ENCODE measurements around the gene CLIC3.

CLIC3 gene

DNA sequence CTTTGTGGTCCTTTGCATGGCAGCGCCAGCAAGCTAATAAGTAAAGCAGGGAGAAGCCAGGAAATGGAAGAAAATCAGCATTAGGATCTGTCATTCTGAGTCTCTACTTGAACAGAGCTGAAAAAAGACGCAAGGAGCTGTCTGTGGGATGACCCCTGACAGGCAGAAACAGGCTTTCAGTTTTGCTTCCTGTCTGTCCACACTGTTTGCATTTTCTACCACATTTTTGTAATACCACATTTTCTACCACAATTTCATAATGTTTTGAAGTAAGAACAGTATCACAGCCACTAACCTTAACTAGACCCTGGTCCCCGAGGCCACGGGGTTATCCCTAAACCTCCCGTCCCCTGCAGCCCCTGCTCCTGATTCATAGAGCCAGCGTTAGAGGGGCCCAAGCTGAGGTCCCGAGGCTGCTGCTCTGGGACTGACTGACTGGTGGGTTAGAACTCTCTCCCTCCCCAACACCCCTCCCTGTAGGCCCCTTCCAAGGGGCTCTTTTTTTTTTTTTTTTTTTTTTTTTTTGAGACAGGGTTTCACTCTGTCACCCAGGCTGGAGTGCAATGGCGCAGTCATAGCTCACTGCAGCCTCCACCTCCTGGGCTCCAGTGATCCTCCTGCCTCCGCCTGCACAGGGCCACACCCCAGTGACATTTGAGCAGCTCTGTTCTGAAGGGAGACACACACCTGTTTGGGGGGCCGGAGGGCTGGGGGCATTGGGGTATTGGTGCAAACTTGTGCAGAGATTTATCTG is 4.0 kb upstream of the CLIC3 start:
- DNase-seq (ENCODE audit: low spot score) = no peak

DNA sequence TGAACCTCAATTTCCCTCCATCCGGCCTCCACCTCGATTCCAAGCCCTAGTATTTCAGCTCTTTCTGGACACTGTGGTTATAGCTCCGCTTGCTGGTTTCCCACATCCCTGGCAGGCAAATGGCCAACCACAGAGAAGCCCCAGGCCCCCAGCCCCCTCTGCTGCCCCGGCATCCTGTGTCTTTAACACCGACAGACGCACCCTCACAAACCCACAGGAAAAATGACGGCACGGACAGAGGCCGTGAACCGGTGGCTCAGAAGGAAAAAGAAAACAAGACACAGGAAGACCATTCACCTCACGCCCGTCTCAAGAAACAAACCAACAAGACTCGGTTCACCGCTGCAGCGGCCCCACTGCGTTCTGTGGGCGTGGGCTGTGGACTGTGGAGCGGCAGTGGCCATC is 1.5 kb upstream of the CLIC3 start:
- DNase-seq (ENCODE audit: low spot score) = no peak

GRCh38 chr9:136997371-136997770 is 1.0 kb upstream of the CLIC3 start:
- DNase-seq (ENCODE audit: low spot score) = no peak

- no peak for DNase-seq (ENCODE audit: low spot score)
Measured at GRCh38 chr9:136995772-136996311, 526 bp downstream of the CLIC3 start.

GRCh38 chr9:136995362-136995761 is 1.0 kb downstream of the CLIC3 start:
- DNase-seq (ENCODE audit: low spot score) = no peak

DNA sequence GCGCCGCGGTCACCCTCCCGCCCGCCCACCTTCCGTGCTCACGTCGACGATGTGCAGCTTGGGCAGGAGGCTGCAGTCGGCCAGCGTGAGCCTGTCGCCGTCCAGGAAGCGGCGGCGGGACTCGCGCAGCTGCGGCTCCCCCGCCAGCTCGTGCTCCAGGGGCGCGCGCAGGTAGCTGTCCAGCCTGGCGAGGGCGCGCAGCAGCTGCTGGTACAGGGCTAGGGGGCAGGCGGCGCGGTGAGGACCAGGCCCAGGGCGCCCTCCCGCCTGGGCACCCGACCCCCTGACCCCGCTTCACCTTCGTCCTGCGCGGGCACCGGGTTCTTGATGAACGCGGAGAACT is 1.5 kb downstream of the CLIC3 start:
- no peak for DNase-seq (ENCODE audit: low spot score)

DNA sequence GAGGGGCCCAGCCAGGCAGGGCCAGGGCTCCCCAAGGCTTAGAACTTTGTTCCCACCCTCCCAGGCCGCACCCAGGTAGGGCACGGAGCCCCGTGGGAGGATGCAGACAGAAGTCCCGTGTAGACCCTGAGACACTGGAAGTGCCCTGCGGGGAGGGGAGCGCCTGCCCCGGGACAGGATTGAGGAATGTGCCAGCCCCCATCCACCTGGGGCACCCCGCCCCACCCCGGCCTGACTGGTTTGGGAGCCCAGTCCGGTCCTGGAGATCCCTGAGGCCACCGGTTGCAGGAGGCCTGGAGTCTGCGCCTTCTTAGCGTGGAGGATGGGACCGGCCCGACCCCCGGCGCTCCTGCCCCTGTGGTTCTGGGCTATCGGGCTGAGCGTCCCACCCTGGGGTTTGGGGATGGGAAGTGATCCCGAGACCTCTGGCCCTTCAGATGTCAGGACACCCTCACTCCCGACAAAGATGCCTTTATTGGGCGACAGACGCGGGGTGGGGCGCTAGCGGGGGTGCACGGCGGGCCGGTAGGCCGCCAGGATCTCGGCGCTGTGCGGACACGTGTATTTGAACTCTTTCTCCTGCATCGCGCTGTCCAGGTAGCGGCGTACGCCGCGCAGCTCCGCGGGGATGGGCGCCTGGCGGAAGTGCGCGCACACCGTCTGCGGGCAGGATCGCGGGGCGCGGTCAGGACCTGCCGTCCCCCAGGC is 2.0 kb downstream of the CLIC3 start:
- no peak for DNase-seq (ENCODE audit: low spot score)

DNA sequence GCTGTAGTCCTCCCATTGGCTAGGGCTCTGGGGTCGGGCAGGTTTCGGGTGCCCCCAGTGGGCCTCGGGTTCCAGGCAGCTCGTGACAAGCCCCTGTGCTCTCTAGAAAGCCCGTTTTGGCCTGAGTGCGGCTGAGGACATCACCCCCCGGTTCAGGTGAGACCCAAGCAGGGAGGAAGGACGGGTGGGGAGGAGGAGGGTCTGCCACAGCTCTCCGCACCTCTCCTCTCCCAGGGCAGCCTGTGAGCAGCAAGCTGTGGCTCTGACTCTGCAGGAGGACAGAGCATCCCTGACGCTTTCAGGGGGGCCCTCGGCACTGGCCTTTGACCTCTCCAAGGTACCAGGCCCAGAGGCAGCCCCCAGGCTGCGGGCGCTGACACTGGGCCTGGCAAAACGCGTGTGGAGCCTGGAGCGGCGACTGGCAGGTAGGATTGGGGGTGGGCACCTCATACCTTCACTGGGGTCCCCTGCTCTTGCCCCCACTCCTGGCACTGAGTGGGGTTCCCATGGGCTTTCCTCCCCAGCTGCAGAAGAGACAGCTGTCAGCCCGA is 3.5 kb downstream of the CLIC3 start:
- DNase-seq (ENCODE audit: low spot score) = no peak

GRCh38 chr9:136991993-136992818 is 4.2 kb downstream of the CLIC3 start, which contains the start of gene PAXX:
PAXX (plus strand) TSS chr9:136992422; CDS start chr9:136992444, 22 bp downstream.
- DNase-seq (ENCODE audit: low spot score) = peak; percentile 92

DNA sequence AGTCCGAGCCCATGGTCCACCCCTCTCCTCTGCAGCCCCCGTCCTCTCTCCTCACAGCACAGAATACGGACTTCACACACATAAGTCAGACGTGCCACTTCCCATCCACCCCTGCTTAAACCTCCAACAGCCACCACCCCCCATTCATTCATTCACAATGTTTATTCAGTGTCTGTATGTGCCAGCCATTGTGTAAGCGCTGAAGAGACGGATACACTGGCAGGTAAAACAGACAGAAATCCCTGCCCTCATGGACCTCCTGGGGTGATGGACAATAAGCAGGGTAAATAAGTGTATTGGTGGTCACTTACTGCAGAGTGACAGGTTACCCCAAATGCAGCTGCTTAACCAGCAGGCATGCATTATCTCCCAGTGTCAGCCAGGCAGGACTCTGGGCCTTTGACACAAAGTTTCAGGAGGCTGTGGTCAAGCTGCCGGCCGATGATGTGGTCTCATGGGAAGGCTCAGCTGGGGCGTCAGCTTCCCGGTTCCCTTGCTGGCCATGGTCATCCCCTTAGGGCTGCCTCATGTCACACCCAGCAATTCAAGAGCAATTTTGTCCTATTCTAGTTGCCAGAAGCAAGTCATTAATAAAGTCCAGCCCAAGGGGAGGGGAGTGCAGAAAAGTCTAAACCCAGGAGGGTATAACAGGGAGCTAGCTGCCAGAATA is 6.0 kb downstream of the CLIC3 start:
- DNase-seq (ENCODE audit: low spot score) = no peak

DNA sequence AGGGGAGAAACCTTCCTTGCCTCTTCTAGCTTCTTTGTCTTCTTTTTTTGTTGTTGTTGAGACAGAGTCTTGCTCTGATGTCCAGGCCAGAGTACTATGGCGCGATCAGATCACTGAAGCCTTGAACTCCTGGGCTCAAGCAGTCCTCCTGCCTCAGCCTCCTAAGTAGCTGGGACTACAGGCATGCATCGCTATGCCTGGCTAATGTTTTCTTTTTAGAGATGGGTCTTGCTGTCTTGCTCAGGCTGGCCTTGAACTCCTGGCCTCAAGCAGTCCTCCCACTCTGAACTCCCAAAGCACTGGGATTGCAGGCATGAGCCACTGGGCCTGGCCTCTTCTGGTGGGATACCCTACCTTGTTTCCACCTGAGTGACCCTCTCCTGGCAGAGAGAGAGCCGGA is 7.5 kb downstream of the CLIC3 start:
- DNase-seq (ENCODE audit: low spot score) = no peak

- no peak for DNase-seq (ENCODE audit: low spot score)
Measured at GRCh38 chr9:136985853-136986252, 10.5 kb downstream of the CLIC3 start.

DNA sequence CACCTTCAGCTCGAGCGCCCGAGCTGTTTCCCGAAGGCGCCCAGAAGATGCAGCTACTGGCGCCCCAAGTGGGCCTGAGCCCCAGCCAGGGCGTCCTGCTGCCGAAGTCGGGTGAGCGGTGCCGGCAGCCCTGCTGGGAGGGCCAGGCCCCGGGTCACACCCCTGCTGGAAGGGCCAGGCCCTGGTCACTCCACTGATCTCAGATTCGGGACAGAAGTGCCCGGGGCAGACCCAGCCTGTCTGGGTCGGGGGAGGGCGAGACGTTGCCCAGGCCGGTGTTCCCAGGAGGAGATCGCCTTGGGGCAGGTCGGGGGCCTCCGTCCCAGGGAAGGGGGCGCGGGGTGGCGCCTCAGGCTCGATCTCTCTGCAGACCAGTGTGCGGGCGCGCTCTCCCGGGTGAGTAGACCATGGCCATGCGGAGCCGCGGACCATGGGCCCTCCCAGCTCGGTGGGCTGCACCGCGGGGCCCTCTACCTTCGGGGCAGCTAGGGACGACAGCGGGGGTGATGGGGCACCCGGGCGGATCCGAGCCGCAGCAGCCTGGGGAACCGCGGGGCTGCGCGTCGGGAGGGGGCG is 11.3 kb downstream of the CLIC3 start:
- DNase-seq (ENCODE audit: low spot score) = no peak

- DNase-seq (ENCODE audit: low spot score) = no peak
Measured at GRCh38 chr9:136984464-136985026, 11.8 kb downstream of the CLIC3 start.

GRCh38 chr9:136983656-136984314 is 12.6 kb downstream of the CLIC3 start:
- no peak for DNase-seq (ENCODE audit: low spot score)

DNA sequence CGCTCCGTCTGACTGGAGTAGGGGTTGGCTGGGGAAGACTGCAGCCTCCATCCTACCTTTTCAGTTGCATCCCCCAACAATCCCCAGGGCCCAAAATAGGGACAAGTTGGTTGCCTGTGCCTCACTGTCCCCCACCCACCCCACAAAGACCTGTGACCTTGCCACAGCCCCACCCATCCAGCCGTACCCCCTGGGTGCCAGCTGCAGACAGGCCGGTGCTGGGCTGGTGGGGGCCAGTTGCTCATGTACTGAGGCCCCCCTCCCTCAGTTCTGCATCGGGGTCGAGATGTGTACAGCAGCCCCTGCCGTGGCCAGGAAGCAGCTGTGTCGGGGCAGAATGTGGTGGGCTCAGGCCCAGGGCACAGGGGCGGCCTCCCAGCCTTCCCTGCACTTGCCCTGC is 13.2 kb downstream of the CLIC3 start:
- DNase-seq (ENCODE audit: low spot score) = no peak

DNA sequence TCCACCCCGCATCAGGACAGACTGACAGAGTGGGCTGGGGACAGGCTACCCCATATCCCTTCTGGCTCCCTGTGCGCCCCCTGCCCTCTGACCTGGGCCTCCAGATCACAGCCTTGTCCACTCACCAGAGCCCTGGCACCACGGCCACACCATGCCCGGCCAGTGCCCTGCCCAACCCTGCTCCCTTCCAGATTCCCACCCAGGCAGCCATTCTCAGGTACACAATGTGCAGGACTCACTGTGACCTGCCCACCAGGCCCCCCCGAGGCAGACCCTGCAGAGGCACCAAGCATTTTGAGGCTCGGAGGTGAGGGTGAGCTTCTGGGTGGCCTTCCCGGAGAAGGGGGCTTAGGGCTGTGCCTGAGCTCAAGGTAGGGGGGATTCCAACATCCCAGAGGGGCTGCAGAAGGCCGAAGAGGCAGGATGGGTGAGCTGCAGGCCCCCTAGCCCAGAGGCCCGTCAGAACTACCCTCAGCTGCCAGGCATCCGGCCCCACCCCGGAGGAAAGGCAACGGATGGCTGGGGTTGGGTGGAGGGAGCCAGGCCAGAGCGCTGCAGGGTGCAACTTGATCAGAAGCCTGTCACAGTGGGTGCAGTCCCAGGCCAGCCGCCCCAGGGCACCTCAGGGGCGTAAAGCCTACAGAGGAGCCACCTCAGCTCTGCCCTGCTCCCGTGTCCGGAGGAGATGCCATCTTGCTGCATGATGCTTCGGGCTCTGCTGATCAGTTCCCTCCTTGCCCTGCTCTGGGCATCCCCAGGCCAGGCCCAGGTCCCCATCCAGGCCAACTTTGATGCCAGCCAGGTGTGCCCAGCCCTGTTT is 13.9 kb downstream of the CLIC3 start, which contains the start of gene LCNL1:
Gene LCNL1 (plus strand): TSS at position 762 of the 820 bp plus-strand sequence. CDS start 594 bp downstream, outside the sequence.
- DNase-seq (ENCODE audit: low spot score) = no peak

DNA sequence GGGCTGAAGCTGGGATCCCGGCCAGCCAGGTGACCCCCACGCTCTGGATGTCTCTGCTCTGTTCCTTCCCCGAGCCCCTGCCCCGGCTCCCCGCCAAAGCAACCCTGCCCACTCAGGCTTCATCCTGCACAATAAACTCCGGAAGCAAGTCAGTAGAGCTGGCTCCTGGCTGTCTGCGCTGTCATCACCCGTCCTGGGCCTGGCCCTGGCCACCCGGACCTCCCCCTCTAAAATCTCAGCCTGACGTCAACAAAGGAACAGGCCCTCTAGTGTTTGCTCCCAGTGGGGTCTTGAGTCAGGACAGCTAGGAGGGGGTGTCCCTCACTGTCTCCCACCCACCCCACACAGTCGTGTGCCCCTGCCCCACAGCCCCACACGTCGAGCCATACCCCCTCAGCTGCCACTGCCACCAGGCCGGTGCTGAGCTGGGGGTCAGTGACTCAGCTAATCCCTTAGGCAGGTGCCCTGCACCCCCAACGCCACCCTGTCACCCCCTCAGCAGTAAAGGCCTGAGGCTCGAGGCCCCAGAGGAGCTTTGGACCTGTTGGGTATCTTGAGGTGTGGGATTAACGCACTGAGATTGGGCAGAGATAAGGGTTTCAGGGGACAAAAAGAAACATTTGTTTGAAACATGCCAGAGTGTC is 14.7 kb downstream of the CLIC3 start:
- DNase-seq (ENCODE audit: low spot score) = no peak

Measured in left forelimb (tissue), 1 donor.